GM12872 (cell line): Measurements from ENCODE around the gene TLCD3A.

Experiments
- CTCF ChIP-seq: IDR thresholded peaks from 3 replicates; pipeline ENCODE4 v1.5.1; 2011; ENCODE audit warnings: low read depth, mild to moderate bottlenecking, low read length, moderate library complexity; ENCODE audit not compliant: insufficient read depth

The TLCD3A gene

DNA sequence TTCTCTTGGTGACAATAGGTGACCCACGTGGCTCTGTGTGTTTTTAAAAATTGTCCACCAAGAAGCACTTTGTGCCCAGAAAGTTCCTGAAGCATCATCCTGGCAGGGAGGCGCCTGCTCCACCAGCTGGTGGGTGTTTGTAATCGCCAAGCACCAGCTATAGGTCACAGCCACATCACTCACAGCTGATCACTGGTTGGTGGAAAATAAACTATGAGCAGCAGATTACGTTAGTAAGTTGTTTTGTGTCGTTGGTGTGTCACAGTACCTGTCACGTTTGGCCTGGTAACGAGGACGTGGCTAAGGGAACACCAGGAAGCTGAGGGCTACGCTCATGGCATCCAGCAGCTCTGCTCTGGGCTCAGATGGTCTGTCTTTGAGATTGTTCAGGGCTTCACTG, 59.9 kb downstream of the TLCD3A start:
- no peak for TF ChIP-seq CTCF
